IPS-20b (cell line): ENCODE results near the gene MAFB.

Experiments
- H3K27ac ChIP-seq: one replicate; pipeline ENCODE4 v1.5.1; 2013; ENCODE audit warnings: low read length
- H3K27me3 ChIP-seq: 2 replicates; pipeline ENCODE4 v1.6.1; 2013; ENCODE audit warnings: mild to moderate bottlenecking, low read length, inconsistent platforms; ENCODE audit not compliant: insufficient read depth
- H3K36me3 ChIP-seq: 2 replicates; pipeline ENCODE4 v1.6.1; 2013; ENCODE audit warnings: low read depth, mild to moderate bottlenecking, inconsistent platforms, low read length, moderate library complexity; ENCODE audit not compliant: insufficient read depth
- H3K4me1 ChIP-seq: 2 replicates; pipeline ENCODE4 v1.6.1; 2013; ENCODE audit warnings: mild to moderate bottlenecking, control low read depth, inconsistent platforms, low read length, moderate library complexity; ENCODE audit not compliant: insufficient read depth
- H3K4me3 ChIP-seq: 2 replicates; pipeline ENCODE4 v1.5.1; 2013; ENCODE audit warnings: mild to moderate bottlenecking, low read length, inconsistent platforms
- H3K9ac ChIP-seq: 2 replicates; pipeline ENCODE4 v1.6.1; 2013; ENCODE audit warnings: low read depth, mild to moderate bottlenecking, inconsistent platforms, low read length, moderate library complexity
- H3K9me3 ChIP-seq: 2 replicates; pipeline ENCODE4 v1.6.1; 2013; ENCODE audit warnings: mild to moderate bottlenecking, low read depth, low read length, inconsistent platforms; ENCODE audit not compliant: insufficient read depth

The MAFB gene

GRCh38 chr20:40717343-40717865, 28.4 kb upstream of the MAFB start:
- H3K27me3 ChIP-seq: no peaks in the 10 kb centered on the region
- no peaks in the 10 kb centered on the region for H3K4me1 ChIP-seq
- H3K36me3 ChIP-seq: no peaks in the 10 kb centered on the region
- no peak overlapping the region for H3K4me3 ChIP-seq
- H3K27ac ChIP-seq: no peak overlapping the region
- no peaks in the 10 kb centered on the region for H3K9me3 ChIP-seq
- H3K9ac ChIP-seq: no peak overlapping the region

DNA sequence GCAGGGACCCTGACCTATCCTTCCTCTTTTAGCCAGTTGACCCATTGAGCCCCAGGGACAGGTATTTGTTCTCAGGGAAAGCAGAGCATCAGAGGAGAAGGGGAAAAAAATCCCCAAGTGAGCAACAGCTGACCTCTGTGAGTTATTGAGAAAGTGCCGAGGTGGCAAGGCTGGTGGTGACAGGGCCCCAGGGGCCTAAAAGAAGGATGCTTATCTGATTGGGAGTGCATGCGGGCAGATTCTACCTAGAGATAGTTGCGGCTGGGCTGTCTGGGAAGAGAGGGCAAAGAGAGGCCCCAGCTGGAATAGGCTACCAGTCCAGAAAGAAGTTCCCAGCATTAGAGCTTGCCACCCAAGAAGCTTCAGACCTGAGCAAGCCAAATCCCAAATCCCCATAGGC, 26.5 kb upstream of the MAFB start:
- H3K4me3 ChIP-seq: no peak overlapping the region
- H3K4me1 ChIP-seq: no peaks in the 10 kb centered on the region
- no peak overlapping the region for H3K27ac ChIP-seq
- H3K27me3 ChIP-seq: no peaks in the 10 kb centered on the region; the same call in 1 of the 2 replicates
- no peak overlapping the region for H3K9ac ChIP-seq
- H3K9me3 ChIP-seq: no peaks in the 10 kb centered on the region
- H3K36me3 ChIP-seq: no peaks in the 10 kb centered on the region

GRCh38 chr20:40714916-40715315, 25.9 kb upstream of the MAFB start:
- H3K4me3 ChIP-seq: no peak overlapping the region
- no peak overlapping the region for H3K27ac ChIP-seq
- H3K36me3 ChIP-seq: no peaks in the 10 kb centered on the region
- H3K27me3 ChIP-seq: no peaks in the 10 kb centered on the region; the same call in 1 of the 2 replicates
- H3K4me1 ChIP-seq: no peaks in the 10 kb centered on the region
- H3K9me3 ChIP-seq: no peaks in the 10 kb centered on the region
- H3K9ac ChIP-seq: no peak overlapping the region

GRCh38 chr20:40714109-40714508, 25.1 kb upstream of the MAFB start:
- no peak overlapping the region for H3K9ac ChIP-seq
- no peaks in the 10 kb centered on the region; the same call in 1 of the 2 replicates for H3K27me3 ChIP-seq
- H3K36me3 ChIP-seq: no peaks in the 10 kb centered on the region
- H3K9me3 ChIP-seq: no peaks in the 10 kb centered on the region
- no peak overlapping the region for H3K27ac ChIP-seq
- no peak overlapping the region for H3K4me3 ChIP-seq
- no peaks in the 10 kb centered on the region for H3K4me1 ChIP-seq

DNA sequence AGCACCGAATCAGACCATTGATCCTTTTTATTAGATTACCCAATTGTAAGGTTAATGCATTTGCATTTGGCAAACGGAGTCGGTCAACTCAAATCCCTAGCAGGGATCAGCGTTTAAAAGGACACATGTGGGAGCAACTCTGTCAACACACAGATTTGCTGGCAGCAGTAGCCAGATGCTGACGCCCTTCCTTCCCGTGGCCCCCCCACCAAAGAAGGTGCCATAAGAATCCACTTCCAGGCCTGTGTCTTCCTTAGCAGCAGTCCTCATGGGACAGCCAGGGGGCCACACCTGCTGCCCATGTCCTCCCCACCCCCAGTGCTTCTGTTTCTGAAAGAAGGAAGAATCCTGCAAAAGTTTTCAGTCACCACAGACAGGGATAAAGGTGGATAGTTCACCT, 24.5 kb upstream of the MAFB start:
- H3K4me3 ChIP-seq: no peak overlapping the region
- H3K4me1 ChIP-seq: no peaks in the 10 kb centered on the region
- H3K9ac ChIP-seq: no peak overlapping the region
- no peak overlapping the region for H3K27ac ChIP-seq
- no peaks in the 10 kb centered on the region; the same call in 1 of the 2 replicates for H3K27me3 ChIP-seq
- no peaks in the 10 kb centered on the region for H3K36me3 ChIP-seq
- H3K9me3 ChIP-seq: no peaks in the 10 kb centered on the region

GRCh38 chr20:40711079-40711478, 22.0 kb upstream of the MAFB start:
- Histone ChIP-seq H3K27me3 (no peaks in the 10 kb centered on the region; the same call in 1 of the 2 replicates), H3K36me3 (no peaks in the 10 kb centered on the region), H3K27ac (no peak overlapping the region), H3K9ac (no peak overlapping the region), H3K4me1 (peaks cover 3% of the 10 kb centered on the region; the same call in 1 of the 2 replicates), H3K9me3 (no peaks in the 10 kb centered on the region), H3K4me3 (no peak overlapping the region)

GRCh38 chr20:40710603-40711002, 21.6 kb upstream of the MAFB start:
- Histone ChIP-seq H3K36me3 (no peaks in the 10 kb centered on the region), H3K9me3 (no peaks in the 10 kb centered on the region), H3K9ac (no peak overlapping the region), H3K4me3 (no peak overlapping the region), H3K4me1 (peaks cover 3% of the 10 kb centered on the region; the same call in 1 of the 2 replicates), H3K27ac (no peak overlapping the region), H3K27me3 (no peaks in the 10 kb centered on the region; the same call in 1 of the 2 replicates)

DNA sequence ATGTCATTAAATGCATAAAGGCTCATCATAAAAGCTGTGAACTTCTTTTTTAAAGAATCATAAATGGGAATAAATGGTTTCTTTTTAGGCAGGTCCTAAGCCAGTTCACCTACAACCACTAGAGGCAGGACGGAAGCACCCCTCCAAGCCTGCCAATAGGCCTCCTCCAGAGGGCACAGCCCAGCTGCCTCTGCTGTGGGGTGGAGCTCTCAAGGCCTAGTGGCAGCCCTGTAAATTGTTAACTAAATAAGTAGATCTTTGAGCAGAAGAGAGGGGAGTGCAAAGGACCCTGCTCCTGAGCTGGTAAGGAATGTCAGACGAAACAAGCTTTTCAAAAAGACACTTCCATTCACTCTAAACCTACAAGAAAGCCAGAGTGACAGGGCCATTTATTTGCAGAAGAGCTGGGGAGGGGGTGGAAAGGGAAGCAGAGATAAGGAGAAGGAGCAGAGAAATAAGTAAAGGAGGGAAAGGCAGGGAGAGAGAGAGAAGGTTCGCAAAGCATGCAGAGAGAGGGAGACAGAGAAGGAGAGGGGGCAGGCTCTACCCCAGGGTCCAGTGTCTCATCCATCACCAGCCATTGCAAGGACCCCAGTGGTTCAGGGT, 18.0 kb upstream of the MAFB start:
- H3K9ac ChIP-seq: no peak overlapping the region
- H3K27me3 ChIP-seq: no peaks in the 10 kb centered on the region; the same call in 1 of the 2 replicates
- no peaks in the 10 kb centered on the region for H3K36me3 ChIP-seq
- H3K27ac ChIP-seq: no peak overlapping the region
- peaks cover 3% of the 10 kb centered on the region; the same call in 1 of the 2 replicates for H3K4me1 ChIP-seq
- H3K4me3 ChIP-seq: no peak overlapping the region
- no peaks in the 10 kb centered on the region for H3K9me3 ChIP-seq

- Histone ChIP-seq H3K27ac (no peak overlapping the region), H3K4me3 (no peak overlapping the region), H3K9ac (no peak overlapping the region), H3K36me3 (no peaks in the 10 kb centered on the region), H3K4me1 (peaks cover 3% of the 10 kb centered on the region; the same call in 1 of the 2 replicates), H3K9me3 (no peaks in the 10 kb centered on the region), H3K27me3 (no peaks in the 10 kb centered on the region; the same call in 1 of the 2 replicates)
Measured at GRCh38 chr20:40705413-40705812, 16.4 kb upstream of the MAFB start.

GRCh38 chr20:40704828-40705227, 15.8 kb upstream of the MAFB start:
- no peak overlapping the region for H3K27ac ChIP-seq
- H3K9ac ChIP-seq: no peak overlapping the region
- no peaks in the 10 kb centered on the region for H3K36me3 ChIP-seq
- no peaks in the 10 kb centered on the region for H3K9me3 ChIP-seq
- H3K4me1 ChIP-seq: peaks cover 3% of the 10 kb centered on the region; the same call in 1 of the 2 replicates
- H3K4me3 ChIP-seq: no peak overlapping the region
- no peaks in the 10 kb centered on the region; the same call in 1 of the 2 replicates for H3K27me3 ChIP-seq

DNA sequence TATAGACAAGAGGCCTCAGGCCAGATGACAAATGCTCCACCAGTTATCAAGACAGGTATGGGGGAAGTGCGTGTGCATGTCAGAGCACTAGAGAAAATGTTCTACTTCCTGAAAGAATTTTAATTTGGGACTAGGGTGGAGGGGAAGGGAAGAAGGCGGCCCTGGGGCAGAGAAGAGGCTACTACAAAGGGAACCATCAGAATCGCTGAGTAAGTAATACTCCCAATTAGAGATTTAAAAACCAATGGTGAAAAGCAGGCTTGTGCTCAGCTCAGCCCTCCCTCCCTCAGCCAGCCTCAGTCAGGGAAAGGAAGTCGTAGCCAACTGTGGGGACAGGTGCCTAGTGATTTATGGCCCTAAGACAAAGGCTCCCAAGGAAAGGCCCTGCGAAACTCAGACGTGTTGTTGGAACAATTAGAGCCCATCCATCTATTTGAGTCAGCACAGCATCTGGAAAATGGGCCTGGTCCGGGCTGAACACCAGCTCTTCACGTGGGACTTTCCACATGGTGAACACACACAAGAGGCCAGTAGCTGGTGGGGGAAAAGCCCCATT, 15.0 kb upstream of the MAFB start:
- Histone ChIP-seq H3K4me1 (peaks cover 3% of the 10 kb centered on the region; the same call in 1 of the 2 replicates), H3K27me3 (peaks cover 2% of the 10 kb centered on the region; the same call in 1 of the 2 replicates), H3K4me3 (no peak overlapping the region), H3K36me3 (no peaks in the 10 kb centered on the region), H3K9me3 (no peaks in the 10 kb centered on the region), H3K27ac (no peak overlapping the region), H3K9ac (no peak overlapping the region)

GRCh38 chr20:40702504-40702903, 13.5 kb upstream of the MAFB start:
- Histone ChIP-seq H3K4me3 (no peak overlapping the region), H3K27me3 (peaks cover 18% of the 10 kb centered on the region; the same call in 1 of the 2 replicates), H3K36me3 (no peaks in the 10 kb centered on the region), H3K9me3 (no peaks in the 10 kb centered on the region), H3K9ac (no peak overlapping the region), H3K4me1 (peaks cover 3% of the 10 kb centered on the region; the same call in 1 of the 2 replicates), H3K27ac (no peak overlapping the region)
